Measurements from ENCODE around the gene RNU1-2.
"Not testable (repeated sequence)": the region's sequence is repeated elsewhere in the genome, so short reads cannot be mapped to it uniquely, and the experiment has no call there.

The RNU1-2 gene

DNA sequence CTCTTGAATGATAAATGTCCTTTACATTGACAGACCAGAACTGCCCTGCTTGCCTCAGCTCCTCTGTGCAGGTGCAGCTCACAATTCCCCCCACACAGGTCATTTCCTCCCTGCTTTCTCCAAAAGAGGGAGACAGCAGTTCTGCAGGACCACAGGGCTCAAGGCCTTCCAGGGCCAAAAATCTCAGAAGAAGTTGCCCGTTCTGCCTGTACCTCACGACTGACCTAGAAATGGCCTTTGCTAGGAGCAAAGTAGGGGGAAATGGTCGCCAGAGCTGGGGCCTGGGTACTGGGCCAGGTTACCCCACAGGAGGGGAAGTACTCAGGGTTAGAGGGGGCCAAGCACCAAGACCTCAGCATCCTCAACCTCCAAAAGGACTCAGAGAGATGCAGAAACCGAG lies 11.1 kb downstream of the RNU1-2 start:
- Histone ChIP-seq H2AFZ (no peak overlapping the region), H3K79me2 (no peaks in the 10 kb centered on the region), H3K4me3 (ENCODE audit: low read depth, low read length) (no peak overlapping the region), H3K4me1 (no peaks in the 10 kb centered on the region), H3K27ac (no peak overlapping the region), H3K9ac (no peak overlapping the region), H3K4me2 (ENCODE audit: low read length) (no peak overlapping the region), H3K27me3 (ENCODE audit: control insufficient read depth, insufficient read depth, low read length) (no peaks in the 10 kb centered on the region), H3K36me3 (ENCODE audit: control insufficient read depth, insufficient read depth, low read length) (peaks cover 3% of the 10 kb centered on the region), H3K9me3 (ENCODE audit: control insufficient read depth, low read length) (no peaks in the 10 kb centered on the region)
- TF ChIP-seq, protein P1, sequence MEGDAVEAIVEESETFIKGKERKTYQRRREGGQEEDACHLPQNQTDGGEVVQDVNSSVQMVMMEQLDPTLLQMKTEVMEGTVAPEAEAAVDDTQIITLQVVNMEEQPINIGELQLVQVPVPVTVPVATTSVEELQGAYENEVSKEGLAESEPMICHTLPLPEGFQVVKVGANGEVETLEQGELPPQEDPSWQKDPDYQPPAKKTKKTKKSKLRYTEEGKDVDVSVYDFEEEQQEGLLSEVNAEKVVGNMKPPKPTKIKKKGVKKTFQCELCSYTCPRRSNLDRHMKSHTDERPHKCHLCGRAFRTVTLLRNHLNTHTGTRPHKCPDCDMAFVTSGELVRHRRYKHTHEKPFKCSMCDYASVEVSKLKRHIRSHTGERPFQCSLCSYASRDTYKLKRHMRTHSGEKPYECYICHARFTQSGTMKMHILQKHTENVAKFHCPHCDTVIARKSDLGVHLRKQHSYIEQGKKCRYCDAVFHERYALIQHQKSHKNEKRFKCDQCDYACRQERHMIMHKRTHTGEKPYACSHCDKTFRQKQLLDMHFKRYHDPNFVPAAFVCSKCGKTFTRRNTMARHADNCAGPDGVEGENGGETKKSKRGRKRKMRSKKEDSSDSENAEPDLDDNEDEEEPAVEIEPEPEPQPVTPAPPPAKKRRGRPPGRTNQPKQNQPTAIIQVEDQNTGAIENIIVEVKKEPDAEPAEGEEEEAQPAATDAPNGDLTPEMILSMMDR (IDR thresholded peaks at IDR 0.05), result no peak

DNA sequence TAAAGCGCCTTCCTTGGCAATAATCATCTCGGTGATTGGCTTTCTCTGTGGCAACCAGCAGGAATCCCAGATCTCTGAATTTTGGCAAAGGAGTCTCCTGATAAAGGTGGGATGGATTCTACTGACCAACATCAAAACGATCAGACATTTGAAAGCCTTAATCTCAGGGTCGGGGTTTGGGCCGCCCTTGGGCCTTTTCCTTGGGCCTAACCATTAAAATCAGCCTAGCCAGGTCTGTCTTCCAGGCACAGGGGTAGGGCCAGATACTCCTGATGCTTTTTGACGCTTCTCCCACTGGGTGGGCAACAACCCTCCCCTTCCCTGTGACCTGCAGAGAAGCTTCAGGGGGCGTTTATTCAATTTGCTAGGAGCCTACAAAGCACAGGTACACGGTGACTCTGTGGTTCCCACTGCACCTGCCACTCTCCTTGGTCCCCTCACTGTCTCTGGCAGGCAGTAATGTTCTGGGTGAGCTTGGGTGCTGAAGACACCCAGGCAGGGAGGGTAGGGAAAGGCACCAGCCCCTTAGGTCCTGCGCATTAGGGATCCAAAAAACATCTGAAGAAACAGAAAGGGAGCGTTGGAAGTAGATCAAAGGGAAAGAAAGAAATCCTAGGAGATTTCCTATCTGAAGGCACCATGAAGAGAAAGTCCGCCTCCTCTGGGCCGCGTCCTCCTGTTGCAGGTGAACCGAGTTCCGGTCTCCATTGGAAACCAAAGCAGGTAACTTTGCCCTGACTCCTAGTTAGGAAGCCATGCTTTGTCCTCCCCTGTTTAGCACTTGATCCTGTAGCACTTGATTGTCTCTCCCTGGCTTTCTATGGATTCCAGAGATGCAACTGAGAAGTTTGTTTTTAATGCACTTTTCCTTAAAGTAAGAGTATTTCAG lies 12.3 kb downstream of the RNU1-2 start:
- no peaks in the 10 kb centered on the region for H3K9me3 ChIP-seq (ENCODE audit: control insufficient read depth, low read length)
- no peaks in the 10 kb centered on the region for H3K27me3 ChIP-seq (ENCODE audit: control insufficient read depth, insufficient read depth, low read length)
- H3K79me2 ChIP-seq, result no peaks in the 10 kb centered on the region
- no peaks in the 10 kb centered on the region for H3K4me1 ChIP-seq
- no peak overlapping the region for H3K4me3 ChIP-seq (ENCODE audit: low read depth, low read length)
- H3K4me2 ChIP-seq (ENCODE audit: low read length), result no peak overlapping the region
- H3K36me3 ChIP-seq (ENCODE audit: control insufficient read depth, insufficient read depth, low read length), result peaks cover 3% of the 10 kb centered on the region
- H2AFZ ChIP-seq, result no peak overlapping the region
- no peak overlapping the region for H3K9ac ChIP-seq
- TF ChIP-seq, protein P1 (IDR thresholded peaks at IDR 0.05), result no peak
- no peak overlapping the region for H3K27ac ChIP-seq

DNA sequence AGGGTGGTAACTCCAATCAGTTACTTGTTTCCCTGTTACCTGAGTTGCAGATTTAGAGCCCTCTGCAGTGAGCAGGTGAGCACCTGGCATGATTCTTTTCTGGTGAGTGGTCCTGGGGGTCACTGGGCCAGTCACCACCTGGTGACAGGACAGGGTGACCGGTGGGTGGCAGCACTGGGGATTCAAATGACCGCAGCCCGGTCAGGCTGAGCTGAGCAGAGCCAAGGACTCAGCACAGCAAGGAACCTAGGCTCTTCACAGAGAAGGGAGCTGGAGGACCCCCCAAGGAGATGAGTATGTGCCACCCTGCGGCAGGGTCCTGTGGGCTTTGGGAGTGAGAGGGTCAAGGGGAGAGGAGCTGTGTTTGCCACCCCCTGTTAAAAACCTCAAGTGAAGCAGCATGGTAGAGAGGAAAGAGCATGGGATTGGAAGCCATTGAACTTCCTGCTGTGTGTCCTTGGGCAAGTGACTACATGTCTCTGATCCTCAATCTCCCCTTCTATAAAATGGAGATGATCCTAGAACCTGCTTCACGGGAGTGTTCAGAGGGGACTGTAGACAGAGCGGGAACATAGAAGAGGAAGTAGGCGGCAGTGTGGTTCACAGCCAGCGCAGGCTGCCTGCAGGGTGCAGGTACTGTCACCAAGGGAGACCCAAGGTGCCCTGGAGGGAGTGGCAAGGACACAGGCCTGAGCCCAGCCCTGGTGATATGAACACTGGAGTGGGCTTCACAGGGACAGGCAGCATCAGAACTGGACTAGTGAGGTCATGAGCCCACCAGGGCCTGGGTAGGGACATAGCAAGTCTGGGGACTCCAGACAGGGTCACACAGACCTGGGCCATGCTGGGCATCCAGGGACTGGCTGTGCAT lies 16.3 kb downstream of the RNU1-2 start:
- not testable (repeated sequence) for H3K27ac ChIP-seq; H3K9me3 ChIP-seq (ENCODE audit: control insufficient read depth, low read length); H3K4me3 ChIP-seq (ENCODE audit: low read depth, low read length); H3K4me2 ChIP-seq (ENCODE audit: low read length); H3K9ac ChIP-seq; H3K36me3 ChIP-seq (ENCODE audit: control insufficient read depth, insufficient read depth, low read length); H2AFZ ChIP-seq; H3K27me3 ChIP-seq (ENCODE audit: control insufficient read depth, insufficient read depth, low read length); H3K79me2 ChIP-seq; H3K4me1 ChIP-seq

DNA sequence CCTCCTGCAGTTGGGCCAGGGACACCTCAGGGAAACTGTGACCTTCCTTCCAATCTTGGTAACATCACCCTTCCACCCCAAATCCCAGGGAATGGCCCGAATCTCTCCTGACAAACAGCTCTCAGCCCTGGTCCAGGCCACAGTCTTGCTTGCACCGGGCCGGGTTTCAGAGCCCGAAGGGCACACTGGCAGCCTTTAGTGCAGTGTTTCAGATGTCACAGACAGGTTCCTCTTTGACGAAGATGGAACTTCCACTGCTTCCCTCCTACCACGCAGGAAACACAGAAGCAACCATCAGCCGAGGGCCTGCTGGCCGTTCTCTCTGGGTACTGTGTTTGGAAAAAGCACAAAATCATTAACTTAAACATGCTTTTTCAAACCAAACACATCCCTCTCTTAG lies 17.0 kb downstream of the RNU1-2 start:
- not testable (repeated sequence) for H3K27me3 ChIP-seq (ENCODE audit: control insufficient read depth, insufficient read depth, low read length); H2AFZ ChIP-seq; H3K36me3 ChIP-seq (ENCODE audit: control insufficient read depth, insufficient read depth, low read length); H3K9ac ChIP-seq; H3K4me2 ChIP-seq (ENCODE audit: low read length); H3K4me1 ChIP-seq; H3K9me3 ChIP-seq (ENCODE audit: control insufficient read depth, low read length); H3K4me3 ChIP-seq (ENCODE audit: low read depth, low read length); H3K27ac ChIP-seq; H3K79me2 ChIP-seq

DNA sequence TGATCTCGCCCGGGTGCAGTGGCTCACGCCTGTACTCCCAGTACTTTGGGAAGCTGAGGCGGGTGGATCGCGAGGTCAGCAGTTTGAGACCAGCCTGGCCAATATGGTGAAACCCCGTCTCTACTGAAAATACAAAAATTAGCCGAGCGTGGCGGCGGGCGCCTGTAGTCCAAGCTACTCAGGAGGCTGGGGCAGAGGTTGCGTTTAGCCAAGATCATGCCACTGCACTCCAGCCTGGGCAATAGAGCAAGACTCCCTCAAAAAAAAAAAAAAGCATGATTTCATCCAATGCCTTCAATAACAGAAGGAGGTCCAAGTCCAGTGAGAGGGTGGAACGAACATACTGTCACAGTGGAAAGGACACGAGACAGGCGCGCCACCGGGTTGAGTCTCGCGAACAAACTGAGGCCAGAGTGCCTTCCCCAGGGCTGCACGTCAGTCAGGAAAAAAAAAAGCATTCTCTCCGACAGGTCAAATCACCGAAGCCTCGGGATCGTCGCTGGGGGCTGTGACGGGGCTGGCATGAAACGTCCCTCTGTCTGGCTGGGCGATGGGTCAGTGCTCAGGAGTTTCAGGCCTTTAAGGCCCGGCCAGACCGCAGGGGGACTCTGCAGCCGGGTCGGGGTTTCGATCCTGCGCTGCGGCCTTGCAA lies 17.5 kb downstream of the RNU1-2 start:
- H3K27me3 ChIP-seq (ENCODE audit: control insufficient read depth, insufficient read depth, low read length), result no peaks in the 10 kb centered on the region
- H3K4me3 ChIP-seq (ENCODE audit: low read depth, low read length), result peak overlapping the region; percentile 71
- TF ChIP-seq, protein P1 (IDR thresholded peaks at IDR 0.05), result no peak
- H2AFZ ChIP-seq, result peak overlapping the region; percentile 84
- H3K9me3 ChIP-seq (ENCODE audit: control insufficient read depth, low read length), result no peaks in the 10 kb centered on the region
- no peaks in the 10 kb centered on the region for H3K79me2 ChIP-seq
- H3K4me2 ChIP-seq (ENCODE audit: low read length), result peak overlapping the region; percentile 98
- H3K27ac ChIP-seq, result peak overlapping the region; percentile 32
- H3K4me1 ChIP-seq, result no peaks in the 10 kb centered on the region
- H3K36me3 ChIP-seq (ENCODE audit: control insufficient read depth, insufficient read depth, low read length), result no peaks in the 10 kb centered on the region
- H3K9ac ChIP-seq, result no peak overlapping the region

Measured in parathyroid adenoma (tissue), 2 donors.